Stomach (tissue), 4 donors: ENCODE data around the gene SLC35F4.

Source experiments
- CTCF ChIP-seq, 7 experiments: fragments of 450-650 bp in 4 of 7; fragments of 200-600 bp in 3 of 7; sonication (generic) in 3 of 7; IDR thresholded peaks; one replicate each; pipeline ENCODE4 v1.5.1; 2016 to 2019; ENCODE audit warnings: antibody characterized with exemption in 7 of 7, control low read depth in 2 of 7, mild to moderate bottlenecking in 1 of 7
- EP300 ChIP-seq: sonication (generic); formaldehyde crosslinking; IDR thresholded peaks from one replicate; pipeline ENCODE4 v1.6.1; 2017; ENCODE audit warnings: antibody characterized with exemption
- POLR2A ChIP-seq, 4 donors: fragments of 450-650 bp; IDR thresholded peaks; one replicate each; pipeline ENCODE4 v1.6.1; 2016; ENCODE audit warnings: antibody characterized with exemption in 4 of 4, control low read depth in 2 of 4, mild to moderate bottlenecking in 1 of 4, moderate library complexity in 1 of 4
- POLR2AphosphoS5 ChIP-seq, 3 donors: sonication (generic); formaldehyde crosslinking; IDR thresholded peaks; one replicate each; pipeline ENCODE4 v1.6.1; 2016; ENCODE audit warnings: antibody characterized with exemption in 3 of 3

- no peak for TF ChIP-seq CTCF (IDR thresholded peaks at IDR 0.05)
- TF ChIP-seq EP300: no peak
- TF ChIP-seq POLR2AphosphoS5 (IDR thresholded peaks at IDR 0.05): no peak
- TF ChIP-seq POLR2A (IDR thresholded peaks at IDR 0.05): no peak
Measured at GRCh38 chr14:57753821-57754220, 112.1 kb downstream of the SLC35F4 start.
